ENCODE measurements around the gene SP5. TPM values are rescaled to one million over a fixed set of nuclear protein-coding genes. Genes with fewer than 3 reads are reported as not detected.

The SP5 gene
- total and polyA plus RNA-seq, 4 donors: 0.05 to 1.6 (median 1.2) TPM

GRCh38 chr2:170703776-170704476 lies 11.2 kb upstream of the SP5 start (continued):
- TF ChIP-seq REST (IDR thresholded peaks at IDR 0.05): no peak

GRCh38 chr2:170707821-170708795 lies 7.0 kb upstream of the SP5 start:
- H3K9ac ChIP-seq (ENCODE audit: low read depth in 1 of 2, low read length in 2 of 2): no peak overlapping the region
- H3K36me3 ChIP-seq (ENCODE audit: control insufficient read depth in 4 of 4, insufficient read depth in 3 of 4, low read depth in 1 of 4, low read length in 3 of 4): no peaks in the 10 kb centered on the region
- peaks cover 0 to 1% (median 0%) of the 10 kb centered on the region in 4 donors for H3K9me3 ChIP-seq (ENCODE audit: control insufficient read depth in 4 of 4, low read length in 3 of 4)
- peaks cover 3 to 11% (median 7%) of the 10 kb centered on the region in 4 donors for H3K4me1 ChIP-seq (ENCODE audit: control insufficient read depth in 4 of 4, insufficient read depth in 4 of 4, low read length in 3 of 4)
- H3K27me3 ChIP-seq (ENCODE audit: control insufficient read depth in 4 of 4, insufficient read depth in 4 of 4, low read length in 3 of 4): no peaks in the 10 kb centered on the region
- no peak overlapping the region for H3K4me3 ChIP-seq (ENCODE audit: low read depth in 1 of 3, low read length in 3 of 3)
- TF ChIP-seq JUND (IDR thresholded peaks at IDR 0.05): no peak
- no peak for TF ChIP-seq REST (IDR thresholded peaks at IDR 0.05)
- TF ChIP-seq SP1 (IDR thresholded peaks at IDR 0.05): no peak
- no peak for TF ChIP-seq GABPA (IDR thresholded peaks at IDR 0.05 in 1 of 2, conservative IDR thresholded peaks at IDR 0.05 in 1 of 2)
- TF ChIP-seq TAF1 (conservative IDR thresholded peaks at IDR 0.05): no peak
- no peak for TF ChIP-seq RAD21 (IDR thresholded peaks at IDR 0.05)
- no peak for TF ChIP-seq RXRA (IDR thresholded peaks at IDR 0.05)
- TF ChIP-seq ATF3 (IDR thresholded peaks at IDR 0.05): no peak
- TF ChIP-seq NR2F2 (IDR thresholded peaks at IDR 0.05): no peak
- TF ChIP-seq MAX (IDR thresholded peaks at IDR 0.05): no peak
- no peak for TF ChIP-seq HNF4G (IDR thresholded peaks at IDR 0.05)
- no peak for TF ChIP-seq CTCF (IDR thresholded peaks at IDR 0.05; ENCODE audit: low read depth, low read length, missing input control)
- TF ChIP-seq ZBTB33 (IDR thresholded peaks at IDR 0.05): no peak
- TF ChIP-seq YY1 (IDR thresholded peaks at IDR 0.05): no peak
- TF ChIP-seq FOXA1 (IDR thresholded peaks at IDR 0.05): no peak
- TF ChIP-seq FOXA2 (IDR thresholded peaks at IDR 0.05): no peak
- TF ChIP-seq EGR1 (IDR thresholded peaks at IDR 0.05; ENCODE audit: low read depth in 2 of 2): no peak
- TF ChIP-seq HNF4A (conservative IDR thresholded peaks at IDR 0.05): no peak
- 51% methylated on average over 16 of the region's 16 CpGs for WGBS
- DNase-seq (ENCODE audit: low spot score): no peak
- no peak overlapping the region for H3K27ac ChIP-seq (ENCODE audit: low read depth in 1 of 2, low read length in 2 of 2)

Measured in liver (tissue), 9 donors.